A549 (cell line): ENCODE measurements around the gene CYP26A1.

Experiments used
- CTCF ChIP-seq: fragments of >200 bp; sonication (Bioruptor Twin); formaldehyde crosslinking; IDR thresholded peaks from 3 replicates; pipeline ENCODE4 v1.5.1; 2016
- MAFK ChIP-seq: fragments of 450-650 bp; IDR thresholded peaks from 2 replicates; pipeline ENCODE4 v1.6.1; 2014; ENCODE audit not compliant: partially characterized antibody
- PHF8 ChIP-seq: fragments of 200-600 bp; sonication (generic); IDR thresholded peaks from 2 replicates; pipeline ENCODE4 v1.6.1; 2016; ENCODE audit warnings: low read depth, mild to moderate bottlenecking, antibody characterized with exemption, moderate library complexity, borderline replicate concordance
- POLR2A ChIP-seq: IDR thresholded peaks from 2 replicates; pipeline ENCODE4 v1.6.1; 2012; ENCODE audit warnings: mild to moderate bottlenecking, low read length
- RAD21 ChIP-seq, 2 experiments: fragments of >200 bp in 1 of 2; sonication (Bioruptor Twin) in 1 of 2; formaldehyde crosslinking in 1 of 2; IDR thresholded peaks in 1 of 2; conservative IDR thresholded peaks in 1 of 2; 2 replicates in 1 of 2; 3 replicates in 1 of 2; pipeline ENCODE4 v1.6.1; 2012 to 2018; ENCODE audit warnings: inconsistent platforms in 1 of 2
- USF2 ChIP-seq: fragments of 450-650 bp; IDR thresholded peaks from 2 replicates; pipeline ENCODE4 v1.6.1; 2014; ENCODE audit warnings: antibody characterized with exemption

- no peak for TF ChIP-seq POLR2A
- TF ChIP-seq RAD21 (conservative IDR thresholded peaks at IDR 0.05 in 1 of 2, IDR thresholded peaks at IDR 0.05 in 1 of 2), result no peak
- TF ChIP-seq CTCF, result no peak
- no peak for TF ChIP-seq PHF8
- TF ChIP-seq USF2, result no peak
- TF ChIP-seq MAFK, result no peak
Measured at GRCh38 chr10:93087846-93088245, 14.2 kb downstream of the CYP26A1 start.
